Keratinocyte (primary cell): ENCODE results near the gene GPR42. TPM values are rescaled to one million over a fixed set of nuclear protein-coding genes. Genes with fewer than 3 reads are reported as not detected.

Experiments
- DNase-seq: peaks from one replicate; pipeline ENCODE4 v3.0.0-alpha.2; 2011; ENCODE audit warnings: low read depth, missing footprints, low spot score
- FAIRE-seq: peaks from 2 replicates; lab custom pipeline; 2011; peaks lifted over from hg19 to GRCh38; lab: Jason Lieb, UNC
- H2AFZ ChIP-seq: 2 replicates; pipeline ENCODE4 v1.6.0; 2012; ENCODE audit warnings: low read length, control low read depth, inconsistent platforms; ENCODE audit not compliant: control insufficient read depth
- H3K27ac ChIP-seq: 2 replicates; pipeline ENCODE4 v1.5.1; 2011; ENCODE audit warnings: low read length; ENCODE audit not compliant: control insufficient read depth, insufficient read depth
- H3K27me3 ChIP-seq: 3 replicates; pipeline ENCODE4 v1.6.0; 2011; ENCODE audit warnings: low read length; ENCODE audit not compliant: control insufficient read depth, insufficient read depth; ENCODE audit errors: extremely low read depth
- H3K36me3 ChIP-seq, 2 experiments: 2 replicates in 1 of 2; 3 replicates in 1 of 2; pipeline ENCODE4 v1.5.1; 2011; ENCODE audit warnings: low read length in 2 of 2, mild to moderate bottlenecking in 1 of 2; ENCODE audit not compliant: control insufficient read depth in 2 of 2, insufficient read depth in 2 of 2; ENCODE audit errors: extremely low read depth in 1 of 2
- H3K4me1 ChIP-seq: 3 replicates; pipeline ENCODE4 v1.5.1; 2011; ENCODE audit warnings: low read length; ENCODE audit not compliant: control insufficient read depth, insufficient read depth; ENCODE audit errors: extremely low read depth
- H3K4me2 ChIP-seq: 3 replicates; pipeline ENCODE4 v1.6.0; 2011; ENCODE audit warnings: low read depth, low read length; ENCODE audit not compliant: control insufficient read depth, insufficient read depth; ENCODE audit errors: extremely low read depth
- H3K4me3 ChIP-seq, 3 experiments: fragments of 200-600 bp in 1 of 3; sonication (generic) in 1 of 3; 2 replicates in 2 of 3; 3 replicates in 1 of 3; pipeline ENCODE4 v1.5.1; 2011 to 2016; ENCODE audit warnings: low read length in 3 of 3, mild to moderate bottlenecking in 3 of 3, control low read depth in 2 of 3, inconsistent platforms in 1 of 3, low read depth in 1 of 3, mixed read lengths in 1 of 3, mixed run types in 1 of 3, moderate library complexity in 1 of 3; ENCODE audit not compliant: control insufficient read depth in 2 of 3, insufficient read depth in 2 of 3; ENCODE audit errors: extremely low read depth in 1 of 3
- H3K79me2 ChIP-seq: 2 replicates; pipeline ENCODE4 v1.6.0; 2012; ENCODE audit warnings: low read length; ENCODE audit not compliant: control insufficient read depth, insufficient read depth
- H3K9ac ChIP-seq: 3 replicates; pipeline ENCODE4 v1.6.0; 2011; ENCODE audit warnings: low read length; ENCODE audit not compliant: control insufficient read depth, insufficient read depth; ENCODE audit errors: extremely low read depth
- H3K9me1 ChIP-seq: 3 replicates; pipeline ENCODE4 v1.6.0; 2011; ENCODE audit warnings: low read length; ENCODE audit not compliant: control insufficient read depth, insufficient read depth; ENCODE audit errors: extremely low read depth
- H3K9me3 ChIP-seq: 2 replicates; pipeline ENCODE4 v1.5.1; 2012; ENCODE audit warnings: low read depth, low read length; ENCODE audit not compliant: control insufficient read depth
- H4K20me1 ChIP-seq: 3 replicates; pipeline ENCODE4 v1.6.0; 2011; ENCODE audit warnings: low read length; ENCODE audit not compliant: control insufficient read depth, insufficient read depth; ENCODE audit errors: extremely low read depth
- CTCF ChIP-seq, 3 experiments: IDR thresholded peaks in 1 of 3; conservative IDR thresholded peaks in 1 of 3; optimal IDR thresholded peaks in 1 of 3; 2 replicates in 2 of 3; 3 replicates in 1 of 3; pipeline versions ENCODE3 to v1.5.1; 2011; ENCODE audit warnings: low read length in 3 of 3, mild to moderate bottlenecking in 3 of 3, moderate library complexity in 2 of 3, control low read depth in 1 of 3, inconsistent platforms in 1 of 3; ENCODE audit not compliant: insufficient read depth in 2 of 3; ENCODE audit errors: extremely low read depth in 1 of 3
- EZH2 ChIP-seq: IDR thresholded peaks from one replicate; pipeline ENCODE4 v1.6.1; 2012; ENCODE audit warnings: inconsistent platforms, mild to moderate bottlenecking, low read length, moderate library complexity
- dilution Hi-C: fragments of 300-500 bp; cut with MboI; formaldehyde crosslinking; loops from one replicate; pipeline ENCODE4 v1.7.0; 2020; ENCODE audit warnings: low sequenced_read_pairs; ENCODE audit not compliant: extremely low pct_ligation_motif_present
- polyA plus RNA-seq, 5 experiments: library from polyadenylated mRNA; depleted of rRNA in 3 of 5; stranded (reverse) in 3 of 5; stranded (forward) in 1 of 5; unstranded in 1 of 5; fragments of >200 nt; gene quantifications; 1 replicate in 1 of 5; 2 replicates in 3 of 5; 3 replicates in 1 of 5; pipeline versions ENCODE4 v1.2.1 to v1.2.3, GENCODE V29; 2011 to 2012; ENCODE audit warnings: missing spikeins in 2 of 5, low read depth in 1 of 5, low replicate concordance in 1 of 5

Gene GPR42
- polyA plus RNA-seq, 1 donor (not counting 4 experiments of a cell fraction or from before 2014, with no cell fraction given): not detected

- H3K4me1 ChIP-seq: no peaks in the 10 kb centered on the region
- dilution Hi-C loops: no loop called here
- no peaks in the 10 kb centered on the region for H3K79me2 ChIP-seq
- TF ChIP-seq EZH2: no peak
- TF ChIP-seq CTCF (optimal IDR thresholded peaks at IDR 0.05 in 1 of 3, IDR thresholded peaks at IDR 0.05 in 1 of 3, conservative IDR thresholded peaks at IDR 0.05 in 1 of 3; ENCODE audit: extremely low read depth in 1 of 3, insufficient read depth in 2 of 3, low read length in 3 of 3): no peak
- DNase-seq: no peak
- FAIRE-seq: no peak
- no peaks in the 10 kb centered on the region for H4K20me1 ChIP-seq
- no peaks in the 10 kb centered on the region for H3K9me3 ChIP-seq
- no peak overlapping the region for H3K4me3 ChIP-seq
- no peak overlapping the region for H3K4me2 ChIP-seq
- no peaks in the 10 kb centered on the region for H3K9me1 ChIP-seq
- peaks cover 4% of the 10 kb centered on the region for H3K27me3 ChIP-seq
- no peak overlapping the region for H3K9ac ChIP-seq
- no peak overlapping the region for H3K27ac ChIP-seq
- no peak overlapping the region for H2AFZ ChIP-seq
- H3K36me3 ChIP-seq: no peaks in the 10 kb centered on the region
Observed at GRCh38 chr19:35398570-35398969, 27.7 kb downstream of the GPR42 start.

- Histone ChIP-seq H2AFZ (no peak overlapping the region), H3K27ac (no peak overlapping the region), H3K79me2 (no peaks in the 10 kb centered on the region), H4K20me1 (no peaks in the 10 kb centered on the region), H3K4me3 (no peak overlapping the region), H3K9me1 (no peaks in the 10 kb centered on the region), H3K9me3 (no peaks in the 10 kb centered on the region), H3K4me1 (no peaks in the 10 kb centered on the region), H3K36me3 (no peaks in the 10 kb centered on the region), H3K9ac (no peak overlapping the region), H3K27me3 (peaks cover 4% of the 10 kb centered on the region), H3K4me2 (no peak overlapping the region)
- no peak for DNase-seq
- TF ChIP-seq EZH2 (no peak), CTCF (optimal IDR thresholded peaks at IDR 0.05 in 1 of 3, IDR thresholded peaks at IDR 0.05 in 1 of 3, conservative IDR thresholded peaks at IDR 0.05 in 1 of 3; ENCODE audit: extremely low read depth in 1 of 3, insufficient read depth in 2 of 3, low read length in 3 of 3) (no peak)
- FAIRE-seq: no peak
- dilution Hi-C loops: no loop called here
Observed at GRCh38 chr19:35399231-35399630, 28.4 kb downstream of the GPR42 start.
